ENCODE data around the gene ITPKC.

GRCh38 chr19:40702337-40703012 lies 14.4 kb upstream of the ITPKC start:
- TF ChIP-seq CTCF (IDR thresholded peaks at IDR 0.05; ENCODE audit: poor library complexity, severe bottlenecking) (no peak), REST (IDR thresholded peaks at IDR 0.05; ENCODE audit: borderline replicate concordance) (no peak)

Data from neural cell (in vitro differentiated cells).